Memory B cell (primary cell): ENCODE results near the gene PPP1R13L.
"Not testable (repeated sequence)": the region's sequence is repeated elsewhere in the genome, so short reads cannot be mapped to it uniquely, and the experiment has no call there.

Experiments used
- ATAC-seq: fragments of 150-1000 bp; cut with Tn5 transposase; 2 replicates; pipeline ENCODE4 v1.10.0; 2021; ENCODE audit warnings: low read depth, mild to moderate bottlenecking, moderate library complexity
- DNase-seq, 2 donors: peaks; one replicate each; pipeline ENCODE4 v3.0.0; 2022; ENCODE audit warnings: low spot score in 2 of 2
- H3K27ac Mint-ChIP-seq: one replicate; pipeline ENCODE4 v1.8.0; 2022; ENCODE audit warnings: mild to moderate bottlenecking, moderate library complexity, mixed read lengths
- H3K27me3 Mint-ChIP-seq: one replicate; pipeline ENCODE4 v1.8.0; 2022; ENCODE audit warnings: mixed read lengths
- H3K36me3 Mint-ChIP-seq: one replicate; pipeline ENCODE4 v1.8.0; 2022; ENCODE audit warnings: mild to moderate bottlenecking, mixed read lengths
- H3K4me1 Mint-ChIP-seq: one replicate; pipeline ENCODE4 v1.8.0; 2022; ENCODE audit warnings: mixed read lengths
- H3K4me3 Mint-ChIP-seq: one replicate; pipeline ENCODE4 v1.8.0; 2022; ENCODE audit warnings: mild to moderate bottlenecking, moderate library complexity, mixed read lengths
- H3K9me3 Mint-ChIP-seq: one replicate; pipeline ENCODE4 v1.8.0; 2022; ENCODE audit warnings: mixed read lengths

PPP1R13L gene

GRCh38 chr19:45347570-45348366 lies 57.1 kb downstream of the PPP1R13L start:
- ATAC-seq: no peak
- Mint-ChIP-seq H3K9me3 (no peaks in the 10 kb centered on the region), H3K36me3 (peaks cover 6% of the 10 kb centered on the region), H3K4me1 (no peaks in the 10 kb centered on the region), H3K27ac (no peak overlapping the region), H3K4me3 (no peak overlapping the region), H3K27me3 (peaks cover 10% of the 10 kb centered on the region)
- no peak for DNase-seq

- no peak overlapping the region for H3K27ac Mint-ChIP-seq
Observed at GRCh38 chr19:45346449-45346848, 58.4 kb downstream of the PPP1R13L start.

DNA sequence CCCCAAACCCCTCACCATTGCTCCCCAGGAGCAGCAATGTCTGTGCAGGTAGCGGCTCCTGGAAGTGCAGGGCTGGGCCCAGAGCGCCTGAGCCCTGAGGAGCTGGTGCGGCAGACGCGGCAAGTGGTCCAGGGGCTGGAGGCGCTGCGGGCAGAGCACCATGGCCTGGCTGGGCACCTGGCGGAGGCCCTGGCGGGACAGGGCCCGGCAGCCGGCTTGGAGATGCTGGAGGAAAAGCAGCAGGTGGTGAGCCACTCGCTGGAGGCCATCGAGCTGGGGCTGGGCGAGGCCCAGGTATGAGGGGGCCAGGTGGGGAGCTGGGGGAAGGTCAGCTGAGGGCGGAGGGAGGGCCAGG lies 59.4 kb downstream of the PPP1R13L start:
- Mint-ChIP-seq H3K27me3 (peaks cover 10% of the 10 kb centered on the region), H3K36me3 (no peaks in the 10 kb centered on the region), H3K27ac (no peak overlapping the region), H3K9me3 (no peaks in the 10 kb centered on the region), H3K4me1 (no peaks in the 10 kb centered on the region), H3K4me3 (no peak overlapping the region)
- ATAC-seq (no peak), DNase-seq (no peak)

More at GRCh38 chr19:45346449-45346848, 58.4 kb downstream of the PPP1R13L start:
- no peaks in the 10 kb centered on the region for H3K9me3 Mint-ChIP-seq
- peaks cover 10% of the 10 kb centered on the region for H3K27me3 Mint-ChIP-seq
- ATAC-seq (no peak), DNase-seq (no peak)
- no peaks in the 10 kb centered on the region for H3K4me1 Mint-ChIP-seq
- H3K36me3 Mint-ChIP-seq: peaks cover 4% of the 10 kb centered on the region
- H3K4me3 Mint-ChIP-seq: no peak overlapping the region

- no peak overlapping the region for H3K27ac Mint-ChIP-seq
- ATAC-seq (no peak), DNase-seq (no peak)
- no peak overlapping the region for H3K4me3 Mint-ChIP-seq
- H3K36me3 Mint-ChIP-seq: no peaks in the 10 kb centered on the region
- peaks cover 2% of the 10 kb centered on the region for H3K4me1 Mint-ChIP-seq
- peaks cover 13% of the 10 kb centered on the region for H3K27me3 Mint-ChIP-seq
- no peaks in the 10 kb centered on the region for H3K9me3 Mint-ChIP-seq
Observed at GRCh38 chr19:45344621-45345505, 60.0 kb downstream of the PPP1R13L start.

GRCh38 chr19:45342911-45343310 lies 62.0 kb downstream of the PPP1R13L start:
- Mint-ChIP-seq H3K4me3 (no peak overlapping the region), H3K27me3 (peaks cover 21% of the 10 kb centered on the region), H3K36me3 (no peaks in the 10 kb centered on the region), H3K9me3 (no peaks in the 10 kb centered on the region), H3K4me1 (peaks cover 6% of the 10 kb centered on the region), H3K27ac (no peak overlapping the region)
- DNase-seq (no peak), ATAC-seq (no peak)

DNA sequence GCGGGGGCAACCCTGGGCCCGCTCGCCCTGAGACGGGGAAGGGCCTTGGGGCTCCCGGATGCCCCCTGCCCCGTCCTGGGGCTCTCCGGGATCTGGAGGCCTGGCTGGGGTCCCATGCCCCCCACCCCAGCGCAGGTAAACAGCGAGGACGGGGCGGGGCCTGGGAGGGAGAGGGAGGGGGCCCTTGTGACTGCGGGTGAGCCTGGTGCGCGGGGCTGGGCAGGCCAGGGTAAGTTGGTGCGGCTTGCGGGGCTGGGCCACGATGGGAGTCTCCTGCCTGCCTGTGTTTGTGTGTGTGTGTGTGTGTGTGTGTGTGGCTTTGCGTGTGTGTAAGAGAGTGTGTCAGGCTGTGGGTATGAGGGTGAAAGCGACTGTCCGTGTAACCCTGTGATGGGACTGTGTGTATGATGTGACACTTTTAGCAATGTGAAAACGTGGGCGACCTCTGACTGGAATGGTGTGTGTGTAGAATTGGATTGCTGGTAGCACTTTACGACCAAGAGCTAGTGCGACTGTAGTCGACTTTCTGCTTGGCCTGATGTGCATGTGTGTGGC lies 63.9 kb downstream of the PPP1R13L start:
- H3K27ac Mint-ChIP-seq: no peak overlapping the region
- peaks cover 20% of the 10 kb centered on the region for H3K27me3 Mint-ChIP-seq
- H3K36me3 Mint-ChIP-seq: no peaks in the 10 kb centered on the region
- H3K4me1 Mint-ChIP-seq: peaks cover 6% of the 10 kb centered on the region
- no peak for DNase-seq
- H3K9me3 Mint-ChIP-seq: no peaks in the 10 kb centered on the region
- ATAC-seq: peak; percentile 36
- H3K4me3 Mint-ChIP-seq: no peak overlapping the region

DNA sequence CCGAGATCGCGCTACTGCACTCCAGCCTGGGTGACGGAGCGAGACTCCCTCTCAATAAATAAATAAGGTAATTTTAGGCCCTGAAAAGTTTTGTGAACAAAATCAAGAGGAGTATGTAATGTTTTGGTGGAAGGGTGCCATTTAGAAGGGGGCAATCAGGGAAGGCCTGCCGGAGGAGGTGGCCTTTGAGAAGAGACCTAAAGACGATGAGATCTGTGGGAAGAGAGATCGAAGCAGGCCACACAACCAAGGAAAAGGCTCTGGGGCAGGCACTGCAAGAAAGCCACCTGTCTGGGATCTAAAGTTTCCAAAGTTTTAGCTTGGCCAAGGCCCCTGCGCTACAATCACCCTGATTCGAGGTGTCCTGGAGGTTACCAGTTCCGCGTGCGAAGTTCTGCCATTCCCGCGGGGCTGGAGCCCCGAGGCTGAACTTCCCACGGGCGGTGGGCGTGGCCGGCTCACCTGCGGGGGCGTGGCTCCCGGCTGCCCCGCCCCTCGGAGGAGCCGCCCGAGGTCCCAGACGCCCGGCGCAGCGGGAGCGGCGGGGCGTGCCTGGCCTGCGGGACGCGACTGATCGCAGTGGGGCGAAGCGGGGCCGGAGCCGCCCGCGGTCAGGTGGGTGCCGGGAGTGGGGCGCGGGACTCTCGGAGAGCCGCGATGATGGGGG lies 64.5 kb downstream of the PPP1R13L start, which contains the start of gene KLC3:
Gene KLC3 (plus strand): TSS at position 519 of the 667 bp plus-strand sequence. CDS start 4,792 bp downstream, outside the sequence.
- peak; percentile 44 for ATAC-seq
- H3K36me3 Mint-ChIP-seq: no peaks in the 10 kb centered on the region
- H3K27me3 Mint-ChIP-seq: peaks cover 17% of the 10 kb centered on the region
- no peaks in the 10 kb centered on the region for H3K9me3 Mint-ChIP-seq
- H3K4me3 Mint-ChIP-seq: peak within 1 kb of the TSS; percentile 73
- peaks cover 6% of the 10 kb centered on the region for H3K4me1 Mint-ChIP-seq
- DNase-seq: peak; percentile 22 to 55
- no peak within 1 kb of the TSS for H3K27ac Mint-ChIP-seq

DNA sequence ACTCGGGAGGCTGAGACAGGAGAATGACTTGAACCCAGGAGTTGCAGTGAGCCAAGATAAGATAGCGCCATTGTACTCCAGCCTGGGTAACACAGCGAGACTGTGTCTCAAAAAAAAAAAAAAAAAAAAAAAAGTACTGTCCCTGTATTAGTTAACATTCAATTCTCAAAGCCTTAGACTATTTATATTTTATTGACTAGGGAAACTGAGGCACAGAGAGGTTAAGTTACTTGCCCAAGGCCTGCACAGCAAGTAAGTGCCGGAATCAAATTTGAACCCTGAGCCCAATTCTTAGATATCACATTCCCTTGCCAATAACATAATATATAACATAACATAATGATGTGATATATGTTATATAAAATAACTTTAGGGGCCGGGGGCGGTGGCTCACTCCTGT lies 65.2 kb downstream of the PPP1R13L start:
- Mint-ChIP-seq H3K36me3 (no peaks in the 10 kb centered on the region), H3K4me1 (peaks cover 6% of the 10 kb centered on the region), H3K9me3 (no peaks in the 10 kb centered on the region), H3K27me3 (peaks cover 13% of the 10 kb centered on the region), H3K27ac (no peak overlapping the region), H3K4me3 (no peak overlapping the region)
- ATAC-seq (no peak), DNase-seq (no peak)

- Mint-ChIP-seq H3K36me3 (no peaks in the 10 kb centered on the region), H3K9me3 (no peaks in the 10 kb centered on the region), H3K27ac (no peak overlapping the region), H3K27me3 (peaks cover 13% of the 10 kb centered on the region), H3K4me1 (peaks cover 6% of the 10 kb centered on the region), H3K4me3 (no peak overlapping the region)
- no peak for ATAC-seq
- no peak for DNase-seq
Observed at GRCh38 chr19:45336696-45337251, 68.1 kb downstream of the PPP1R13L start.

- H3K4me3 Mint-ChIP-seq: not testable (repeated sequence)
Observed at GRCh38 chr19:45334881-45335280, 70.0 kb downstream of the PPP1R13L start.

GRCh38 chr19:45333609-45334303 lies 71.1 kb downstream of the PPP1R13L start:
- no peak for DNase-seq
- ATAC-seq: no peak
- Mint-ChIP-seq H3K4me3 (no peak overlapping the region), H3K27me3 (peaks cover 13% of the 10 kb centered on the region), H3K4me1 (peaks cover 3% of the 10 kb centered on the region), H3K36me3 (no peaks in the 10 kb centered on the region), H3K9me3 (no peaks in the 10 kb centered on the region), H3K27ac (no peak overlapping the region)

More at GRCh38 chr19:45334881-45335280, 70.0 kb downstream of the PPP1R13L start:
- not testable (repeated sequence) for H3K36me3 Mint-ChIP-seq, H3K27ac Mint-ChIP-seq, DNase-seq, H3K9me3 Mint-ChIP-seq, ATAC-seq, H3K4me1 Mint-ChIP-seq
- peaks cover 16% of the 10 kb centered on the region for H3K27me3 Mint-ChIP-seq

DNA sequence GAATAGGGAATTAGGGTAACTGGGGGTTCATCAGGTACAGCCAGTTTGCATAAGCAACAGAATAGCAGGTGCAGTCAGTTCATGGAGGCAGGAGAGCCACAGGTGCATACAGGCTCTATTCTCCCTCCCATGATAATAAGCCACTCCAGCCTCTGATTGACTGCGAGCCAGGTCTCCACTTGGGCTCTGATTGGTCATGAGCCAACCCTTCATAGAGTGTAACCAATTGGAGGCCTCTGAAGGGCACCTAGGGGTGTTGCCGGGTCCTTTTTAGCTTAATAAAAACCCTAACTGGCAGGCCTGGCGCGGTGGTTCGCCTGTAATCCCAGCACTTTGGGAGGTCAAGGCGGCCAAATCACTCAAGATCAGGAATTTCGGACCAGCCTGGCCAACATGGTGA lies 73.5 kb downstream of the PPP1R13L start:
- Mint-ChIP-seq H3K36me3 (no peaks in the 10 kb centered on the region), H3K4me3 (no peak overlapping the region), H3K27me3 (peaks cover 13% of the 10 kb centered on the region), H3K9me3 (no peaks in the 10 kb centered on the region), H3K4me1 (peaks cover 1% of the 10 kb centered on the region), H3K27ac (no peak overlapping the region)
- ATAC-seq (no peak), DNase-seq (no peak)
